NB4 (cell line): ENCODE results near the gene ADGRL3.

Experiments used
- MAX ChIP-seq: IDR thresholded peaks from 2 replicates; pipeline ENCODE4 v1.6.1; 2011; ENCODE audit warnings: low read depth, low read length
- TF ChIP-seq, protein P1 (sequence below): IDR thresholded peaks from one replicate; pipeline ENCODE4 v1.5.1; 2012; ENCODE audit warnings: low read depth, low read length

GRCh38 chr4:61648264-61648663 lies 448.1 kb downstream of the ADGRL3 start:
- TF ChIP-seq MAX = no peak
- TF ChIP-seq, protein P1, sequence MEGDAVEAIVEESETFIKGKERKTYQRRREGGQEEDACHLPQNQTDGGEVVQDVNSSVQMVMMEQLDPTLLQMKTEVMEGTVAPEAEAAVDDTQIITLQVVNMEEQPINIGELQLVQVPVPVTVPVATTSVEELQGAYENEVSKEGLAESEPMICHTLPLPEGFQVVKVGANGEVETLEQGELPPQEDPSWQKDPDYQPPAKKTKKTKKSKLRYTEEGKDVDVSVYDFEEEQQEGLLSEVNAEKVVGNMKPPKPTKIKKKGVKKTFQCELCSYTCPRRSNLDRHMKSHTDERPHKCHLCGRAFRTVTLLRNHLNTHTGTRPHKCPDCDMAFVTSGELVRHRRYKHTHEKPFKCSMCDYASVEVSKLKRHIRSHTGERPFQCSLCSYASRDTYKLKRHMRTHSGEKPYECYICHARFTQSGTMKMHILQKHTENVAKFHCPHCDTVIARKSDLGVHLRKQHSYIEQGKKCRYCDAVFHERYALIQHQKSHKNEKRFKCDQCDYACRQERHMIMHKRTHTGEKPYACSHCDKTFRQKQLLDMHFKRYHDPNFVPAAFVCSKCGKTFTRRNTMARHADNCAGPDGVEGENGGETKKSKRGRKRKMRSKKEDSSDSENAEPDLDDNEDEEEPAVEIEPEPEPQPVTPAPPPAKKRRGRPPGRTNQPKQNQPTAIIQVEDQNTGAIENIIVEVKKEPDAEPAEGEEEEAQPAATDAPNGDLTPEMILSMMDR = no peak
